Measurements from ENCODE around the gene FAM222B.

- TF ChIP-seq CTCF (IDR thresholded peaks at IDR 0.05) = no peak
- no peak for TF ChIP-seq POLR2AphosphoS5 (IDR thresholded peaks at IDR 0.05)
- no peak for TF ChIP-seq EP300 (IDR thresholded peaks at IDR 0.05)
- no peak for TF ChIP-seq POLR2A (IDR thresholded peaks at IDR 0.05)
These were observed 23.0 kb downstream of the FAM222B start for GRCh38 chr17:28819582-28819981.
